Endothelial cell of umbilical vein (primary cell): ENCODE data around the gene PDE4B. TPM values are rescaled to one million over a fixed set of nuclear protein-coding genes. Genes with fewer than 3 reads are reported as not detected.

Source experiments
- BruUV-seq: library from RNA; stranded (reverse); fragments of 400-500 nt; replicated peaks from 2 replicates; lab custom pipeline; 2021; lab: Mats Ljungman, UMichigan
- CTCF ChIA-PET: fragments of 300-600, 350-600 bp; sonication (Branson Sonifier 250); formaldehyde crosslinking; loops from one replicate; lab custom pipeline; 2021; ENCODE audit warnings: antibody characterized with exemption, inconsistent platforms; lab: Charles Lee
- POLR2A ChIA-PET: fragments of 300-600, 350-600 bp; sonication (Branson Sonifier 250); formaldehyde crosslinking; loops from one replicate; lab custom pipeline; 2021; ENCODE audit warnings: antibody characterized with exemption, inconsistent platforms; lab: Charles Lee
- DNase-seq: peaks from one replicate; pipeline ENCODE4 v3.0.0-alpha.2; 2011; ENCODE audit warnings: low read depth, low spot score
- FAIRE-seq: peaks from 2 replicates; lab custom pipeline; 2011; peaks lifted over from hg19 to GRCh38; lab: Jason Lieb, UNC
- H2AFZ ChIP-seq: 2 replicates; pipeline ENCODE4 v1.6.0; 2012; ENCODE audit warnings: low read depth, low read length, control low read depth, inconsistent platforms
- H3K27ac ChIP-seq: 2 replicates; pipeline ENCODE4 v1.5.1; 2011; ENCODE audit warnings: low read depth, mild to moderate bottlenecking, control low read depth, low read length, moderate library complexity; ENCODE audit not compliant: insufficient read depth
- H3K27me3 ChIP-seq, 2 experiments: 2 replicates each; pipeline versions ENCODE4 v1.6.0 to v1.6.1; 2011; ENCODE audit warnings: low read length in 2 of 2, mixed read lengths in 1 of 2; ENCODE audit not compliant: control insufficient read depth in 2 of 2, insufficient read depth in 2 of 2
- H3K36me3 ChIP-seq, 2 experiments: 2 replicates in 1 of 2; 3 replicates in 1 of 2; pipeline ENCODE4 v1.5.1; 2011; ENCODE audit warnings: low read length in 2 of 2, mild to moderate bottlenecking in 1 of 2, moderate library complexity in 1 of 2; ENCODE audit not compliant: control insufficient read depth in 2 of 2, insufficient read depth in 2 of 2; ENCODE audit errors: extremely low read depth in 1 of 2
- H3K4me1 ChIP-seq: 3 replicates; pipeline ENCODE4 v1.5.1; 2011; ENCODE audit warnings: mild to moderate bottlenecking, low read length; ENCODE audit not compliant: control insufficient read depth, insufficient read depth; ENCODE audit errors: extremely low read depth
- H3K4me2 ChIP-seq: 2 replicates; pipeline ENCODE4 v1.6.1; 2011; ENCODE audit warnings: low read length, control low read depth, mixed read lengths; ENCODE audit not compliant: insufficient read depth
- H3K4me3 ChIP-seq, 3 experiments: fragments of 200-600 bp in 1 of 3; sonication (generic), shearing (Covaris generic) in 1 of 3; replicated peaks in 1 of 3; 2 replicates each; pipeline ENCODE4 v1.5.1; 2011 to 2016; ENCODE audit warnings: control low read depth in 3 of 3, low read length in 3 of 3, mild to moderate bottlenecking in 2 of 3, inconsistent platforms in 1 of 3, low read depth in 1 of 3, moderate library complexity in 1 of 3; ENCODE audit not compliant: insufficient read depth in 1 of 3
- H3K79me2 ChIP-seq: 2 replicates; pipeline ENCODE4 v1.6.0; 2012; ENCODE audit warnings: low read length, inconsistent platforms; ENCODE audit not compliant: control insufficient read depth, insufficient read depth
- H3K9ac ChIP-seq: replicated peaks from 2 replicates; pipeline ENCODE3; 2011; ENCODE audit warnings: low read length, control low read depth; ENCODE audit not compliant: insufficient read depth; ENCODE audit errors: extremely low read depth
- H3K9me1 ChIP-seq: replicated peaks from 3 replicates; pipeline ENCODE4 v1.6.0; 2011; ENCODE audit warnings: mild to moderate bottlenecking, low read length; ENCODE audit not compliant: control insufficient read depth, insufficient read depth; ENCODE audit errors: extremely low read depth
- H3K9me3 ChIP-seq: replicated peaks from 2 replicates; pipeline ENCODE4 v1.5.1; 2012; ENCODE audit warnings: low read length, inconsistent platforms; ENCODE audit not compliant: control insufficient read depth, insufficient read depth
- H4K20me1 ChIP-seq: replicated peaks from 2 replicates; pipeline ENCODE3; 2011; ENCODE audit warnings: mild to moderate bottlenecking, low read length; ENCODE audit not compliant: control insufficient read depth, insufficient read depth; ENCODE audit errors: extremely low read depth
- EZH2 ChIP-seq: IDR thresholded peaks from 2 replicates; pipeline ENCODE4 v1.6.1; 2012; ENCODE audit warnings: borderline replicate concordance, low read depth, mild to moderate bottlenecking, moderate library complexity, low read length, inconsistent platforms; ENCODE audit not compliant: severe bottlenecking
- FOS ChIP-seq: IDR thresholded peaks from 2 replicates; pipeline ENCODE4 v1.6.1; 2011; ENCODE audit warnings: mild to moderate bottlenecking, low read length, moderate library complexity, borderline replicate concordance; ENCODE audit not compliant: insufficient read depth
- GATA2 ChIP-seq: IDR thresholded peaks from 2 replicates; pipeline ENCODE4 v1.7.0; 2011; ENCODE audit warnings: low read depth, mild to moderate bottlenecking, moderate library complexity, mixed read lengths, low read length; ENCODE audit not compliant: insufficient read length, insufficient read depth
- JUN ChIP-seq: IDR thresholded peaks from 2 replicates; pipeline ENCODE4 v1.6.1; 2011; ENCODE audit warnings: borderline replicate concordance, low read depth; ENCODE audit not compliant: insufficient read length, insufficient read depth
- MYC ChIP-seq: IDR thresholded peaks from one replicate; pipeline ENCODE4 v1.6.1; 2011; ENCODE audit warnings: mild to moderate bottlenecking, low read depth, low read length
- POLR2A ChIP-seq: IDR thresholded peaks from 2 replicates; pipeline ENCODE4 v1.6.1; 2012; ENCODE audit warnings: low read depth, mild to moderate bottlenecking, control low read depth, low read length
- POLR2AphosphoS5 ChIP-seq: IDR thresholded peaks from 2 replicates; pipeline ENCODE4 v1.6.1; 2012; ENCODE audit warnings: low read depth, mild to moderate bottlenecking, control low read depth, low read length, moderate library complexity; ENCODE audit not compliant: insufficient read depth
- dilution Hi-C: fragments of 300-500 bp; cut with MboI; formaldehyde crosslinking; loops from one replicate; pipeline ENCODE4 v1.15.0; 2019; ENCODE audit warnings: low sequenced_read_pairs; ENCODE audit not compliant: extremely low pct_ligation_motif_present
- intact Hi-C: fragments of 100-400 bp; cut with micrococcal nuclease; formaldehyde crosslinking; loops from one replicate; pipeline ENCODE4 v1.10.0; 2022
- polyA plus RNA-seq, 4 experiments: library from polyadenylated mRNA; depleted of rRNA in 3 of 4; stranded (reverse) in 3 of 4; unstranded in 1 of 4; fragments of >200 nt; gene quantifications; 2 replicates each; pipeline versions ENCODE4 v1.2.1 to v1.2.3, GENCODE V29; 2011 to 2012; ENCODE audit warnings: missing spikeins in 1 of 4
- total RNA-seq: library from RNA; stranded (reverse); gene quantifications from 2 replicates; pipeline ENCODE4 v1.2.3, GENCODE V29; 2021
- TF ChIP-seq, protein P1 (sequence below): IDR thresholded peaks from 2 replicates; pipeline ENCODE4 v1.6.1; 2011; ENCODE audit not compliant: insufficient read depth, insufficient read length
- TF ChIP-seq, protein P2 (sequence below), 2 donors: IDR thresholded peaks; 1 replicate in 1 of 2; 2 replicates in 1 of 2; pipeline ENCODE4 v1.5.1; 2011; ENCODE audit warnings: low read length in 2 of 2, mild to moderate bottlenecking in 2 of 2, moderate library complexity in 2 of 2, control low read depth in 1 of 2, inconsistent platforms in 1 of 2, low read depth in 1 of 2; ENCODE audit not compliant: insufficient read depth in 1 of 2; ENCODE audit errors: extremely low read depth in 1 of 2

The PDE4B gene
- total and polyA plus RNA-seq, 2 donors (not counting 3 experiments of a cell fraction or from before 2014, with no cell fraction given) = 63.5 to 69.8 TPM

DNA sequence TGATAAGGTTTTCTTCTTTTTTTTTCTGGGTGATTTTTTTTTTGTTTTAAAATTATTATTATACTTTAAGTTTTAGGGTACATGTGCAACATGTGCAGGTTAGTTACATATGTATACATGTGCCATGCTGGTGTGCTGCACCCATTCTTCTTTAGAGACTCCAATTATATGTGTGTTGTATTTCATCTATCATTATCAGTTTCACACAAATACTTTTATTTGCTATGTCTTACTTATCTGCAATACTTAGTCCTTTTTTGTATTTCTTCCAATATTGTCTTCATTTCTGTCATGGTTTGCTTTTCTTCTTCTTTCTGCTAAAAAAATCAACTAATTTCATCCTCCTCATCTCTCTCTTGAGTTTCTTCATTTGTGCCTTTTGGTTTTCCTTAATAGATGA, 3.9 kb upstream of the PDE4B start:
- H3K27me3 ChIP-seq = peaks cover 13 to 20% of the 10 kb centered on the region in 2 experiments
- dilution Hi-C loops (no loop called here), intact Hi-C loops (no loop called here)
- no peak overlapping the region for H3K27ac ChIP-seq
- H3K79me2 ChIP-seq = no peaks in the 10 kb centered on the region
- no peak overlapping the region for H3K4me2 ChIP-seq
- ChIA-PET CTCF (no interaction called here), POLR2A (no interaction called here)
- no peak for FAIRE-seq
- no peak overlapping the region for H3K9ac ChIP-seq
- no peaks in the 10 kb centered on the region for H3K9me3 ChIP-seq
- H3K4me1 ChIP-seq = peaks cover 13% of the 10 kb centered on the region
- DNase-seq = no peak
- no peaks in the 10 kb centered on the region for H3K9me1 ChIP-seq
- no peak overlapping the region for H2AFZ ChIP-seq
- TF ChIP-seq MYC (no peak), GATA2 (no peak), JUN (no peak), POLR2AphosphoS5 (no peak), FOS (no peak), POLR2A (no peak), EZH2 (no peak)
- TF ChIP-seq, protein P1, sequence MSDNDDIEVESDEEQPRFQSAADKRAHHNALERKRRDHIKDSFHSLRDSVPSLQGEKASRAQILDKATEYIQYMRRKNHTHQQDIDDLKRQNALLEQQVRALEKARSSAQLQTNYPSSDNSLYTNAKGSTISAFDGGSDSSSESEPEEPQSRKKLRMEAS = no peak
- TF ChIP-seq, protein P2, sequence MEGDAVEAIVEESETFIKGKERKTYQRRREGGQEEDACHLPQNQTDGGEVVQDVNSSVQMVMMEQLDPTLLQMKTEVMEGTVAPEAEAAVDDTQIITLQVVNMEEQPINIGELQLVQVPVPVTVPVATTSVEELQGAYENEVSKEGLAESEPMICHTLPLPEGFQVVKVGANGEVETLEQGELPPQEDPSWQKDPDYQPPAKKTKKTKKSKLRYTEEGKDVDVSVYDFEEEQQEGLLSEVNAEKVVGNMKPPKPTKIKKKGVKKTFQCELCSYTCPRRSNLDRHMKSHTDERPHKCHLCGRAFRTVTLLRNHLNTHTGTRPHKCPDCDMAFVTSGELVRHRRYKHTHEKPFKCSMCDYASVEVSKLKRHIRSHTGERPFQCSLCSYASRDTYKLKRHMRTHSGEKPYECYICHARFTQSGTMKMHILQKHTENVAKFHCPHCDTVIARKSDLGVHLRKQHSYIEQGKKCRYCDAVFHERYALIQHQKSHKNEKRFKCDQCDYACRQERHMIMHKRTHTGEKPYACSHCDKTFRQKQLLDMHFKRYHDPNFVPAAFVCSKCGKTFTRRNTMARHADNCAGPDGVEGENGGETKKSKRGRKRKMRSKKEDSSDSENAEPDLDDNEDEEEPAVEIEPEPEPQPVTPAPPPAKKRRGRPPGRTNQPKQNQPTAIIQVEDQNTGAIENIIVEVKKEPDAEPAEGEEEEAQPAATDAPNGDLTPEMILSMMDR (IDR thresholded peaks at IDR 0.05; ENCODE audit: extremely low read depth in 1 of 2, insufficient read depth in 1 of 2, low read depth in 1 of 2, low read length in 2 of 2) = no peak
- no peaks in the 10 kb centered on the region for H3K36me3 ChIP-seq
- H3K4me3 ChIP-seq = no peak overlapping the region
- no TSS peak for BruUV-seq
- no peaks in the 10 kb centered on the region for H4K20me1 ChIP-seq
